NCI-H82 treated with DMSO at 0.1 percent for 48 hours (cell line): ENCODE data around the gene SPATA13.
A peak's percentile ranks its signal among the peaks of the same experiment; 100 is the strongest.
"Not testable (repeated sequence)": the region's sequence is repeated elsewhere in the genome, so short reads cannot be mapped to it uniquely, and the experiment has no call there.

Experiments
- DNase-seq: peaks from one replicate; lab custom pipeline; 2025; ENCODE audit not compliant: unreplicated experiment; lab: John Stamatoyannopoulos, UW

Gene SPATA13

GRCh38 chr13:24160458-24161009 lies at the start of gene SPATA13:
Gene SPATA13, plus strand, starts transcription at chr13:24160720. Its CDS starts 62,210 bp downstream, at chr13:24222930.
- DNase-seq, result peak; percentile 92

- DNase-seq, result no peak
These were observed 47.7 kb upstream of the SPATA13 start for GRCh38 chr13:24112791-24113190.

DNA sequence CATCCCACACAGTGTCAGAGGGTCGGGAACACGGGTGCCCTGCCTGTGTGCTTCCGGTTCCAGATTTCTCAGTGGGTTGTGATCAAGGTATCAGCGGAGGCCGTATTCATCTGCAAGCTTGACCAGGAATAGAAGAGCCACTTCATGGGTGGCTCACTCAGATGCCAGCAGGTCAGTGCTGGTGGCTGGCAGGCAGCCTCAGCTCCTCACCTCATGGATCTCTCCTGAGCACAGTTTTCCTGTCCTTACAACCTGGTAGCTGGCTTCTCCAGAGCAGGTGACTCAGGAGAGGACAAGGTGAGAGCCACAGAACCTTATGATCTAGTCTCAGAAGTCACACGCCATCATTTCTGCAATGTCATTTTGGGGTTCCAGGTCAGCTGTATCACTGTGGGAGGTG lies 44.8 kb upstream of the SPATA13 start:
- DNase-seq, result no peak

GRCh38 chr13:24116131-24116530 lies 44.4 kb upstream of the SPATA13 start:
- DNase-seq, result no peak

DNA sequence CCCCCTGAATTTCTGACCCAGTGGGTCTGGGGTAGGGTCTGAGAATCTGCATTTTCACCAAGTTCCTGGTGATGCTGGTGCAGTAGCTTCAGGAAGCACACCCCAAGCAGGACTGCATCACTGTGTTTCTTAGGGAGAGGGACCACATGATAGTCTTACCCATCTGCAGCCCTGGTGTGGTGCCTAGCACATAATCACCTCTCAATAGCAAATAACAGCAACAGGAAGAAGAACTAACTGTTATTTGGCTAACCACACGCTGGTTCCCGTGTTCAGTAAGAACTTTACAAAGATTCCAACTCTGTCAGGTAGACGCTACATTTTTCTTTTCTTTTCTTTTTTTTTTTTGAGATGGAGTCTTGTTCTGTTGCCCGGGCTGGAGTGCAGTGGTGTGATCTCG lies 41.9 kb upstream of the SPATA13 start:
- no peak for DNase-seq

GRCh38 chr13:24119626-24120508 lies 40.7 kb upstream of the SPATA13 start:
- no peak for DNase-seq

DNA sequence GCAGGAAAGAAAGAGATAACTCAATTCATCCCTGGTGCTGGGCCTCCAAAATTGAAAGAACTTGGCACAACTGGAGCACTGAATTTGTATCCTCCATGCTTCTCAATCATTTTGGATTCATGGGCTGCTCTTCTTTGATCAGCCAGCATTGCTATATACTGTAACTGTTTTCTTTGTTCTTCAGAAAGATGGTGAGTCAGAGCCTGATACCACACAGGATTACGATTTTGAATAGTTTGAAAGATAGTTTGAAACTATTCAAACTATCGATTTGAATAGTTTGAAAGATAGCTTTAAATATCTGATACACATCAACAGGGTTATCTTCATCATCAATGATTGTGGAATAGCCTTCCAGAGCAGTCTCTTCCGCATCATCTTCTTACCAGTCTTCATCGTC lies 38.5 kb upstream of the SPATA13 start:
- not testable (repeated sequence) for DNase-seq

DNA sequence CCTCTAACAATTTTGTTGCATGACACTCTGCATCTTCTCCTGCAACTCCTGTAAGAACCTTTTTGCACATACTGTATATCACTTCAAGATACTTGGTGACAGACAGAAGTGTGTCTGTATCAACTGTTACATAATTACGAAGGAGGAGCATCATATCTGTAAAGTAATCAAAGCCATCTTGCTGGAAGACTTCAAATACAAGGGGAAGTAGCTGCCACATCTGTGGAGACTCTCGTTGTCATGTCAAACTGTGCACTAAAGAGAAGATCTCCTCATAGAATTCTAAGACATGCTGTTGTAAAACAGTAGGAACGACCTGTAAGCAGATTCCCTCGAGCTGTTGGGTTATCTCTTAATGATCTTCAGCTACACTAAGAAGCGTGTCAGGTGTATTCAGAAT lies 38.0 kb upstream of the SPATA13 start:
- DNase-seq, result no peak

DNA sequence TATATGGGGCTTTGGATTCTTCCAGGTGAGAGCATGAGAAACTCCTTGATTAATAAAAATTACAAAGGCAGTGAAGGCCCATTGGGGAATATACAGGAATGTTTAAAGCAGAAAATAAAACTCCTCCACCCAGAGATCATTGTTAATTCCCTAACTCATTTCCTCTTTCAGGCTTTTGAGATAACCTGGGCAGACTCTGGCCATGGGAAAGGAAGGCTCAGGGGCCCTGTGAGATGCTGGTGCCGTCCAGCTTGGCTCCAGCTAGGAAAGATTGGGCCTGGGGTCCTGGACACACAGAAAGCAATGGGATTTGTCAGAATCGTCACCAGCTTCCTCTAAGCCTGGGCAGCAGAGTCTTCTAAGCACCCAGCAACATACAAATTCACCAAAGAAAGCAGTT lies 36.8 kb upstream of the SPATA13 start:
- no peak for DNase-seq

DNA sequence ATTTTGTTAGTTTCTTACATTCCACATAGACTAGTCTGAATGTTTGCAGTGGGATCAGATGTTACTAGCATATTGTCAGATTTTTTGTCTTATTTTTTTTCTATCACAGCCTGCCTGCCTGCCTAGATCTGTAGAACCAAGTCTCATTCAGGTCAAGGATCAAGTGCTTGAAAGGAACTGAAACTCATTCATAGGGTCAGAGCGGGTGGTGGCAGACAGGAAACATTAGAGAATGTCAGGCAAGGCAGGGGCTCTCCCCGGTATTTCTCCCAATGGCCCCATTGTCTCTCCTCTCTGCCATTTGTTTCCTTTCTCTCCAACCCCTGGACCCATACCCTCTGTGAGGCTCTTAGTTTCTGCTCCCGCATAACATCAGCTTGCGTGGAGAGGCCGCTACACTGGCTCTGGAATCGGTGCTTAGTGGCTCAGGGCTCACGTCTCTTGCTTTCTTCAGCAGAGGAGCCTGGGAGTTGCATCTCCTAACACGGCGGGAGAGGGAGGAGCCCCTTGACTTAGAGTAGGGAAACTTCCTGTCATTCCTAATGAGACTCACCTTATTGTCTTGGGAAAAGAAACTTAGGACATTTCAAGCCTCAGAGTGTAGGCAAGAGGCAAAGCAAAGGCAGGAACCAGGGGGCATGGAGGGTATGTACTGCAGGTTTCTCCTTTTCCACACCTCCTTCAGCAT lies 35.6 kb upstream of the SPATA13 start:
- no peak for DNase-seq

GRCh38 chr13:24127116-24127631 lies 33.3 kb upstream of the SPATA13 start:
- DNase-seq, result no peak

- no peak for DNase-seq
These were observed 32.4 kb upstream of the SPATA13 start for GRCh38 chr13:24128112-24128511.

DNA sequence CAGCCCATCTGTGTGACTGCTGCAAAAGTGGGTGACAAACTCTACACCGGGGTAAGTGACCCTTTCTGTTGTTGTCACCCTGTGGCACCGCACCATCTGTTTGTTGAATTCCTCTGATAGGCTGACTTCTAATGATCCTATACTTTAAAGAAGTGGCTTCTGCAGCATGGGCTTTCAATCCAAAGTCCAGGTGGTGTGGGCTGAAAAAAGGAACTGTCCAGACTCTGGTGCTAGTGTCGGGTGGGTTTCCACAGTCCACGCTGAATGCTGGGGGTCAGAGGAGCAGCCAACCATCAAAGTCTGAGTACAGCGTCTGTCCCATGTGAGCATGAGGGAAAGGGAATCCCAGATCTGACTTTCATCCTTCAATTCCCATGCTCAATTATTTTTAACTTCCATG lies 31.6 kb upstream of the SPATA13 start:
- DNase-seq, result peak; percentile 45

DNA sequence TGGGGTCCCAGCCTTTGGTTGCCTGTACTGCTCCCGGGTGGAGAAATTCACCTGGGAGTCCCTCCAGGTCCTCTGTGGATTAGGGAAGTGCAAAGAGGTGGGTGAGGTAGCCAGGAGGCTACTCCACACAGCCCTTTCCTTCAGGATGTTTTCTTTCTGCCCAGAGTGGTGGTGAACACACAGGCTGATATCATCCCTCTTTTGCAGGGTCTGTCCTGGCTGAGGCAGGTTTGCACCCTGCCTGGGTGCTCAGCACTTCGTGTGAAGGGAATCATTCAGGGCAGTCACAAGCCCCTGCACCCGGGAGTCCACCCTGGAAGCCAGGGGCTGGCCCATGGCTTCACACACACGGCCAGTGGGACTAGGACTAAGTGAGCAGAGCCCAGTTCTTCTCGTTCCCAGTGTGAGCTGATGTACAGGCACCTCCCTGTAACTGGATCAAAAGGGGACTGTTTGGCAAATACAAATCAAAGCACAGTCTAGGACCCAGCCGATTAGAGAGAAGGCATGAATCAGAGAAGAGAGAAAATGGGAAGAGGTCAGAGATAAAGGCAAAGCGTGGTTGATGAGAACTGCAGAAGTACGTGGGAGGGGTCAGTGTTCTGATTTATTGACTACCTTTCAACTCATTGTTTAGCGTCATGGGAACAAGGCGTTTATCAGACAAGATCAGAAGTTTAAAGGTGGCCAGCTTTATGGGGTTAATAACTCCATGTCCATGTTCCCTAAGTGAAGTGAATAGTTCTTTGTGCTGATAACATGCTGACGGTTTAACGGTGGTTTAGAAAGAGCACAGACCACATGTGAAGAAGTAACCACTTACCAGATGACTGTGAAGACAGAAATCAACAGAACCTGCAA lies 30.4 kb upstream of the SPATA13 start:
- no peak for DNase-seq

DNA sequence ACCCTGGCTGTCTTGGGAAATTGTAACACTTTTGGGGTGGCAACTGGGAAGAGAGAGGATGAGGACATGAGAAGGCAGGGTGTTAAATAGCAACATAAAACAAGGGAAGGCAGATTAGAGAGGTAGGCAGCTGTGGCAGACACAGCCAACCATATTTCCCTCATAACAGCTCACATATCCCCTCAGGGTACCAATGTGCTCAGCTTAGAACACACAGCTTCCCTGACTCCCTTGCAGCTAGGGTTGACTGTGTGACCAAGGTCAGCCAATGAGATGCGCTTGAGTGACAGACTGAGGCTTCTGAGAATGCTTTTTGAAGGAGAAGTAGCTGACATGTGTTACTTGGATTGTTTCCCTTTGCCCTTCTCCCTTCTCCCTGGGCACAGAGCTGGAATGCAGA lies 28.8 kb upstream of the SPATA13 start:
- DNase-seq, result no peak

DNA sequence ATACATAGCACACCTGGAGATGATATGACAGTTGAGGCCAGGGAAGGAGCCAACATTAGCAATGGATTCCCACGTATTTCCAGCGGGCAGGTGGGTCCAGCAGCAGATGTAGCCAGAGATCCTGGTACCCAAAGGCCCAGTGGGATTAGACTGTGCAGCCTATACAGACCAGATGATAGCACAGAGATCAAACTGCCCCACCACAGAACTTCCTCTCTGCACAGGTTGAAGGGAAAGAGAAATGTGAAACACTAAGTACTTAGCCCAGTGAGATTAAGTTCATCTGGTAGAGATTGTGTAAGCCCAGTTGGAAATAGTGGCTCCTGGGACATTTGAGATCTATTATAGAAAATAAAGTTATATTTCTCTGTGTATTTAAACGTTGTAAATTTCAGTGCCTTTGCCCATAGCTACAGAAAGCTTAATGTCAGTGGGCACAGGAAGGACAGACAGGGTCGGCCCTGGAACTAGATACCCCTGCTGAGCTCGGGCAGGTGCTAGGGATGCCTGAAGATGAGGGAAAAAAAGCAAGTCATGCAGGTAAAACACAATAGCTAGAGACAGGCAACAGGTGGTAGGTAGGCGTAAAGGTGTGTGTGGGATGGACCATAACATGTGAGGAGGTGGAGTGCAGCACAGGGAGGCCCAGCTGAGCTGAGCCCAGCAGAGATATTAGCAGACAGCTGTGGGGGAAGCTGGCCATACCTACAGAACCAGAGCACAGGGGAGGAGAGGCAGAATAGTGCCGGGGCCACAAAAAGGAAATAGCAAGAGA lies 27.3 kb upstream of the SPATA13 start:
- no peak for DNase-seq

- DNase-seq, result peak; percentile 8
These were observed 26.3 kb upstream of the SPATA13 start for GRCh38 chr13:24134231-24134630.

DNA sequence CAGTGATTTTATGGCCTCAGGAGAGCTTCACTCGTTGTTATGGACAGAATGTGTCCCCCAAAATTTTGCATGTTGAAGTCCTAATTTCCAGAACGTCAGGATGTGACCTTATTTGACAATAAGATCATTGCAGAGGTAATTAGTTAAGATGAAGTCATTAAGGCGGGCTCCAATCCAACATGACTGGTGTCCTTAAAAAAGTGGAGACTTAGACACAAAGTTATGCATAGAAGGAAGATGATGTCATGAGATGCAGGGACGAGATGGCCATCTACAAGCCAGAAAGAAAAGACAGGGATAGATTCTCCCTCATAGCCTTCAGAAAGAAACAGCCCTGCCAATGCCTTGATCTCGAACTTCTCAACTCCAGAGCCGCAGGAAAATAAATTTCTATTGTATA lies 25.8 kb upstream of the SPATA13 start:
- DNase-seq, result no peak

DNA sequence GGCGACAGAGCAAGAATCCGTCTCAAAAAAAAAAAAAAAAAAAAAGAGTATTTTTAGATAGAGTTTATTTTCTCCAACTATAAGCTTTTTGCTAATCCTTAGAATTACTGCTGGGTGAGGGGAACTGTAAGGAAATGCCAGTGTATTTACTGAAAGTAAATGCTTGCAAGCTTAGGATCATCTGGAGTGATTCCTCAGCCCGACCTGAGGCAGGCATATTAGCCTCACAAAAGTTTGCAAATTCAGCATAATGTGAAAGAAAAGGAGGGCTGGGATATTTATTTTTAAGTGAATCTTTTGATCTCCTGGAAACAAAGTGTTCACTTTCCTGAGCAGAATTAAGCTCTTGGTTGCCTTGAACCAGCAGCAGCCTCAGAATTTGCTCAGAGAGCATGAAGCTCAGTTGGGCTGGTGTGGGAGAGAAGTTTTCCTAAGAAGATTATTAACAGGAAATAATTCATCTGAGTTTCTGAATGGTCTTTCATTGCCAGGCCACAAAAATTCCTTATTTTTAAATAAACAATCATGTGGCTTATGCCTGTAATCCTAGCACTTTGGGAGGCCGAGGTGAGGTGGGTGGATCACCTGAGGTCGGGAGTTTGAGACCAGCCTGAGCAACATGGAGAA lies 24.7 kb upstream of the SPATA13 start:
- no peak for DNase-seq

GRCh38 chr13:24138911-24139310 lies 21.6 kb upstream of the SPATA13 start:
- DNase-seq, result no peak
